ENCODE data around the gene CTH.
"Not testable (repeated sequence)": the region's sequence is repeated elsewhere in the genome, so short reads cannot be mapped to it uniquely, and the experiment has no call there.

The CTH gene

DNA sequence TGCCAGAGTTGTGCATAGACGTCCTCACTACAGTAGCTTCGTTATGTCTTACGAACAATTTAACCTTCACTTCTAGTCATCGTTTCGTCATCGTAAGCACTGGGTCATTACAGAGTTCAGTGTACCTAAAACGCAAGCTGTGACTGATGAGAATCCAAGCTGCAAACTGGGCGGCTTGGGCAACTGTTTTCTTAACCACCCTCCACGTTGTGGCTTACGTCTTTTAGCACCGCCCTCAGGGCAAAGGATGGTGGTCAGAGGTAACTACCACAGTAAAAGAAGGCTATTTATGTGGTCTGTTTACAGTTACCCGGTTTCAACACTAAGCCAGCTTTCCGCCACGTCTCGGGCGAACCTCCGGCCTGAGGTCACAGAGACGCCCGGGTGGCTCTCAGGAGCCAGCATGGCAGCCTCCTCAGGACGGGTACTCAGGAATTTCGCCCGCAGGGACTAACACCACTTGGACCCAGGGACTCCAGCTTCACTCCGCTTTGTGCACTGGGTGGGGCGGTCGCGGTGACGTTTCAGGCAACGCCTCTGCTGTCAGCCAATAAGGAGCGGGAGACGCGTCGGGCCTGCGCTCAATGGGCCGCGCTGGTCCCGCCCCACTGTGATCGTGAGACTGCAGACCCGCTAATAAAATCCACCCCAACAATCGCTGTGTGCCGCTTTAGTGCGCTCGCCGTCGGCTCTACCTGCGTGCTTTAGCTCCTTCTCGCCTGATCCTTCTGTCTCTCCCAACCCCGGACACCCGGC is at the start of gene CTH:
Gene CTH (plus strand): TSS at position 665 of the 756 bp plus-strand sequence. CDS start 148 bp downstream, outside the sequence.
- DNase-seq: peak; percentile 95

DNA sequence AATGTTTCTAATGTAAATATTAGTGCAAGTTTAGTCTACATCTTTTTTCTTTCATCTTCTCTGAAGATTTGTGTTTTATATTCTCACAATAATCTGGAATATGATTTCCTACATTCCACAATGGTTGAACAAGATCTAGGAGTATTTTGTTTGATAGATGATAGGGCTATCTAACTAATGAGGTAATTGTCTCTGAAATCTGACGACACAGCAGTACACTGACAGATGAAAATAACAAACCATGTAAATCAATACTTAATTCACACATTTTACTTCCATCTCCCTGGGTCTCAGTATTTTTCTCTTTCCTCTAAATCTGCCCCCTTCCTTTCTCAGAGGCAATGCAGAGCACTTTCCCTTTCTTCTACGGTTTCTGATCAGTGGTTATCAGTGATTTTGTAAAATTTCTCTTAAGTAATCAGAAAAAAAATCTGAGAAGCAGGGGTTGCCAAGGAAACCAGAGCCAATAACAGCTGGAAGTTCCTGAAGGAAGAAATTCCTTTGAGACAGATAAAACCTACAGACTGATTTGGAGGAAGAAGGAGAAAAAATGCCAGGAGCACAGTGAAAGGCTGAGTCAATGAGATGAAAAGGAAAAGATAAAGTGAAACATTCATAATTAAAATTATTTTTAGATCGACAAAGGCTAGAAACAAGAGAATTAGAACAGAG is 49.2 kb upstream of the CTH start:
- no peak for DNase-seq

DNA sequence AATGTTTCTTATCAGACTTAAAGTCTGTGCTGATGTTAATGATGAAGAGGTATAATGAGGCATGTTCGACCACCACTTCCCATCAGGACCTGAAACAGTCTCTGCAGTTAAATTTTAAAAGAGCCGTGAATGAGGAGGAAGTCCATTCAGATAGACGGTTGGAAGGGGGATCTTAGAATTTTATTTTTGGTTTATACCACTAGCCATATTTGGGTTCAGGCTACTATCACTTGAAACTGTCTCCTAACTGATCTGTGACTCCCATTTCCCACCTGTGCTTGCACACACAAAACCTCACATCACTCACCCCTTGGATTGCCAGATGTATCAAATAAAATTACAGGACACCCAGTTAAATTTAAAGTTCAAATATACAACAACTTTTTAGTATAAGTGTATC is 46.6 kb upstream of the CTH start:
- no peak for DNase-seq

DNA sequence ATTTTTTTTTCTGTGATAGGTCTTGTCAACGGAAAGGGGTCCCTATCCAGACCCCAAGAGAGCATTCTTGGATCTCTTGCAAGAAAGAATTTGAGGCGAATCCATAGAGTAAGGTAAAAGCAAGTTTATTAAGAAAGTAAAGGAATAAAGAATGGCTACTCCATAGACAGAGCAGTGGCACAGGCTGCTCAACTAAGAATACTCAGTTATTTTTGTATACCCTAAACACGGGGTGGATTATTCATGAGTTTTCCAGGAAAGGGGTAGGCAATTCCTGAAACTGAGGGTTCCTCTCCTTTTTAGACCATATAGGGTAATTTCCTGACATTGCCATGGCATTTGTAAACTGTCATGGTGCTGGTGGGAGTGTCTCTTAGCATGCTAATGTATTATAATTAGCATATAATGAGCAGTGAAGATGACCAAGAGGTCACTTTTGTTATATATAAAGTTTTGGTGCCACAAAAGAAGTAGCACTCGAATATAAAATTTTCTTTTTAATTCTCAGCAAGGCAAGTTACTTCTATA is 44.6 kb upstream of the CTH start:
- not testable (repeated sequence) for DNase-seq

DNA sequence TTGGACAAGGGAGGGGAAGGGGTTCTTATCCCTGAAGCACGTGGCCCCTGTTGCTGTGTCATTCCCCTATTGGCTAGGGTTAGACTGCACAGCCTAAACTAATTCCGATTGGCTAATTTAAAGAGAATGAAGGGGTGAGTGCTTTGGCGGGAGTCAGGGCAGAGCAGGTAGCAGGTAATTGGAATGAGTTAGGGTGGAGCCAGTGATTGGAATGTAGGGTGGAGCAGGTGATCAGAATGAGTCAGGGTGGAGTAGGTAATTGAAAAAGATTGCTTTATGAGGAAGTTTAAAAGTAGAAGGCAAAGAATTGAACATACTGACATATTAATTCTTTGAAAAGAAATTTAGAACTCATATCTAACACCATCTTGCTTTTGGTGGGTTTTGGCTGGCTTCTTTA is 44.1 kb upstream of the CTH start:
- not testable (repeated sequence) for DNase-seq

DNA sequence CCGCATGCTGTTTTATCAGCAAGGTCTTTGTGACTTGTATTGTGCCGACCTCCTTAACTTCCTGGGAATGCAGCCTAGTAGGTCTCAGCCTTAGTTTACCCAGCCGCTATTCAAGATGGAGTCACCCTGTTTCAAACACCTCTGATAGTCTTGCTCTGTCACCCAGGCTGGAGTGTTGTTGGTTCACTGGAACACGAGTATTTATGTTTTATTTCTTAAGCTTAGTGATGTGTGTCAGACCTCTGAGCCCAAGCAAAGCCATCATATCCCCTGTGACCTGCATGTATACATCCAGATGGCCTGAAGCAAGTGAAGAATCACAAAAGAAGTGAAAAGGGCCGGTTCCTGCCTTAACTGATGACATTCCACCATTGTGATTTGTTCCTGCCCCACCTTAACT is 43.7 kb upstream of the CTH start:
- DNase-seq: not testable (repeated sequence)

DNA sequence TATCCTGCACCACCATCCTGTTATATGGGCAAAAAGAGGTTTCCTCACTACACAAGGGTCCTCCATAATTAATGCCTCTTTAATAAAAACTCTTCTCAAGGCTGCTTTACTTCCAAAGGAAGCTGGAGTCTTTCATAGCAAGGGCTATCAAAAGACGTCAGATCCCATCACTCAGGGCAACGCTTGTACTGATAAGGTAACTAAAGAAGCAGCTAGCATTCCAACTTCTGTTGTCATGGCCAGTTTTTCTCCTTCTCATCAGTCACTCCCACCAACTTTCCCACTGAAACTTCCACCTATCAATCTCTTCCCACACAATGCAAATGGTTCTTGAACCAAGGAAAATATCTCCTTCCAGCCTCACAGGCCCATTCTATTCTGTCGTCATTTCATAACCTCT is 39.5 kb upstream of the CTH start:
- DNase-seq: not testable (repeated sequence)

DNA sequence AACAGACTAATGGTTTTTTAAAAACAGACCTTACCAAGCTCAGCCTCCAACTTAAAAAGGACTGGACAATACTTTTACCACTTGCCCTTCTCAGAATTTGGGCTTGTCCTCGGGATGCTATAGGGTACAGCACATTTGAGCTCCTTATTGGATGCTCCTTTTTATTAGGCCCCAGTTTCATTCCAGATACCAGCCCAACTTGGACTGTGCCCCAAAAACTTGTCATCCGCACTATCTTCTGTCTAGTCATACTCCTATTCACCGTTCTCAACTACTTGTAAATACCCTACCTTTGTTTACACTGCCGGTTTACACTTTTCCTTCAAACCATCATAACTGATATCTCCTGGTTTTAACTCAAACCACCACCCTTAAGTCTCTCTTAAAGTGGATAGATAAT is 38.6 kb upstream of the CTH start:
- no peak for DNase-seq

DNA sequence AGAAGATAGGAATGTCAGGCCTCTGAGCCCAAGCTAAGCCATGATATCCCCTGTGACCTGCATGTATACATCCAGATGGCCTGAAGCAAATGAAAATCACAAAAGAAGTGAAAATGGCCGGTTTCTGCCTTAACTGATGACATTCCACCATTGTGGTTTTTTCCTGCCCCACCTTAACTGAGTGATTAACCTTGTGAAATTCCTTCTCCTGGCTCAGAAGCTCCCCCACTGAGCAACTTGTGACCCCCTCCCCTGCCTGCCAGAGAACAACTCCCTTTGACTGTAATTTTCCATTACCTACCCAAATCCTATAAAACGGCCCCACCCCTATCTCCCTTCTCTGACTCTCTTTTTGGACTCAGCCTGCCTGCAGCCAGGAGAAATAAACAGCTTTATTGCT is 37.5 kb upstream of the CTH start:
- DNase-seq: peak; percentile 26

DNA sequence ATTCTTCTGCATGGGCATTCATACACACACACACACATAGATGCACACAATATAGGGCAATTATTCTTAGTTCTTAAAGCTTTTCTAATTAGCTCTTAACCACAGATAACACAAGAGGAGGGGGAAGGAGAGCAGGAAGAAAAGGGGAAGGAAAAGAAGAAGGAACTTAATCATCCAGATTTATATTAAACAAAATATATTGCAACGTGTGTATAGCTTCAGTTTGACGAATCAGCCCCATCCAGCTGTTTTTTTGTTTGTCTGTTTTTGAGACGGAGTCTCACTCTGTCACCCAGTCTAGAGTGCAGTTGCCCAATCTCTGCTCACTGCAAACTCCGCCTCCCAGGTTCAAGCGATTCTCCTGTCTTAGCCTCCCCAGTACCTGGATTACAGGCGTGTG is 34.9 kb upstream of the CTH start:
- no peak for DNase-seq

DNA sequence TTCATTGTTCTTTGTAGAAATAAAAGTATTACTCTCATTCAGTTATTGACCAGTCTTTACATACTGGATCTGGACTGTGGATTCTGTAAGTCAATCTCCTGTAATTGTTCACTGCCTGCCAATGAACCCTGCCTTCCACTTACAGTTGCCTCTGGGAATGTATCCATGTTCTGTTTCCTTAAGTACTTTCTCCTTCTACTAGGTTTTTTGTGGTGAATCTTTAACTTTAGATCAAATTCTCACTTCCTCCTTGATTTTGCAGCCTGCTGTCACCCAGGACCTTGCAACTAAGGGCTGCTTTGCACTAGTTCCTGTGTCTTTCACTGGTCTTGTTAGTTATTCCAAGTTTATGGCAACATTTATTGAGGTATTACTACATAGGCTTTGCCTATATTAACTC is 28.4 kb upstream of the CTH start:
- no peak for DNase-seq

DNA sequence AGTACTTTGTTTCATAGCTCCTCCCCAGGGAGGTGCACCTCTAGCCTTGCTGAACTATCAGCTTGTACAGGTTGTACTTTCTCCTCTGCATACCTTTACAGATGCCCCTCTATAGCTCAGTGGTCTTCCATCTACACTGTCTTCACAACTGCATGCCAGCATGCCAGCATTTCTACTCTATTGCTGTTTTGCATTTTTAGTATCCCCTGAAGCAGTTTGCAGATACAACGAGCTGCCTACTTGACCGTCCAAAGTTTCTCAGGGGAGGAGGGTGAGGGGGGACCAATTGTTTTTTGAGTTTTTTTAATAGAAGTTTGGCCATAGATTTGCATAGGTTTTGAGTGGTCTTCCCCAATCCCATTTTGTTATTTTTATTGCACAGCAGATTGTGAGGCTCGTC is 27.6 kb upstream of the CTH start:
- DNase-seq: no peak

DNA sequence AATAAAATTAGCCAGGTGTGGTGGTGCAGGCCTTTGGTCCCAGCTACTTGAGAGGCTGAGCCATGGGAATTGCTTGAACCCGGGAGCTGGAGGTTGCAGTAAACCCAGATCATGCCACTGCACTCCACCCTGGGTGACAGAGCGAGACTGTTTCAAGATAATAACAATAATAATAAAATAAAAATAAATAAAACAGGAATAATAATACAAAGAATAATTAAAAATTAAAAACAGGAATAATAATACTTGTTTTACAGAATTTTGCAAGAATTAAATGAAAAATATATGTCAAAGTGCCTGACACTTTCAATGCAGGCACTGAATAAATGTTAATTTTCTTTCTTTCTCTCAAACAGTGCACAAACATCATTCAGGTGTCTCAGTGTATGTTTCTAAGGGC is 26.5 kb upstream of the CTH start:
- DNase-seq: no peak

DNA sequence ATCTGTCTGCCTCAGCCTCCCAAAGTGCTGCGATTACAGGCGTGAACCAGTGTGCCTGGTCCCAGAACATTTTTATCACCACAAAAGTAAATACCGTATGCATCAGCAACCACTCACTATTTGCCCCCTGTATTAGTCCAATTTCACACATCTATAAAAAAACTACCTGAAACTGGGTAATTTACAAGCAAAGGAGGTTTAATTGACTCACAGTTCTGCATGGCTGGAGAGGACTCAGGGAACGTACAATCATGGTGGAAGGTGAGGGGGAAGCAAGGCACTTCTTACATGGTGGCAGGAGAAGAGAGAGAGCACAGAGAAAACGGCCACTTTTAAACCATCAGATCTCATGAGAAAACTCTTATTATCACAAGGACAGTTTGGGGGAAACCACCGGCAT is 25.6 kb upstream of the CTH start:
- no peak for DNase-seq

DNA sequence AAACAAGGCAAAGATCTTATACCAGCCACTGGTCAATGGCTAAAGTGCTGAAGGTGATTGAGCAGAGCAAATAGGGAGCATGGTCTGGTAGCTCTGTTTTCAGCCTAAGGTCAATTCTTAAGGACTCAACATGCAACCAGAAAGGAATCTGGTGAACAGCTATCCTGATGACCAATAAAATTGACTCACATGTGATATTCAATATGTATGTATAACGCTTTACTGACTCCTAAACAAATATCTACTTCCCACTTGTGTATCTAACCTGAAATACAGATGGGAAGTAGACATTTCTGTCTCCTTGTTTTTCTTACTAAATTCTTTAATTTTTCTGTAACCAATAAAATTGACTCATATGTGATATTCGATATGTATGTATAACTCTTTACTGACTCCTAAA is 24.9 kb upstream of the CTH start:
- DNase-seq: no peak

DNA sequence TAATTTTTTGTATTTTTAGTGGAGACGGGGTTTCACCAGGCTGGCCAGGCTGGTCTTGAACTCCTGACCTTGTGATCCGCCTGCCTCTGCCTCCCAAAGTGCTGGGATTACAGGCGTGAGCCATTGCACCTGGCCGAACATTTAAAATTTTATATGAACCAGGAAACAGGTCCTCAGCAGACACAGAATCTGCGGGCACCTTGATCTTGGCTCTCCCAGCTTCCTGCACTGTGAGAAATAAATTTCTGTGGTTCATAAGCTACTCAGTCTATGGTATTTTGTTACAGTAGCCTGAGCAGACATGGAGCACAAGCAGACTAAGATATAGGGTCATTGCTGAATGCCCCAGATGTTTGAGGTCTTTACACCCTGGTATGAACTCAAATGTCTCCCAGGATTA is 23.6 kb upstream of the CTH start:
- DNase-seq: no peak

DNA sequence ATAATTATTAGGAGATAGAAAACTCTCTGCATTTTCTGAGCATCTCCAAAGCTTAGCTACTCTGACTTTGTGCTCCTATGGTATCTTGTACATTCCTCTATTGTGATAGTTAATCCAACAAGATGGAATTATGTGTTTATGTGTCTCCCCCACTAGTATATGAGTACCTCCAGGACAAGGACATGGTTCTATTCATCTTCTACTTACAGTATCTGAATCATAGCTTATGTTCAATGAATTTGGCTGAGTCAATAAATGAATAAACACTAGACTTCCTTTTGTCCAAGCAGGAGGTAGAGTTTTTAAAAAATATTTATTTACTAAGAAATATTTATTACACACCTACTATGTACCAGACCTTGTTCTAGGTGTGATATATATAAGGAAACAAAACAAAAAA is 18.4 kb upstream of the CTH start:
- DNase-seq: no peak

DNA sequence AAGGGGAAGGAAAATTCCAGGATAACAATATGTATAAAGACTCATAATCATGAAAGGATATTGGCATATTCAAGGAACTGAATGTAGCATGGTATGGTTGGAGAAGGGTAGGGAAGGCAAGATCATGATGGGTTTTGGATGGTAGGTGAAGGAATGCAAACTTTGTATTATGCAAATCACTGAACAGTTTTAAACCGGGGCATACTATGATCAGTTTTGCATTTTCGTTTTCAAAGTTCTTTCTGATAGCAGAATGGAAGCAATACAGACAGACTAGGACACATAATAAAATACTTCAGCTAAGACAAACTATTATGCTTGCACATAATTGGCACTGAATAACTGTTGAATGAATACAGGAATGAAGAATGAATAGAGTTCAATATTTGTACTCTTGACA is 14.5 kb upstream of the CTH start:
- no peak for DNase-seq

DNA sequence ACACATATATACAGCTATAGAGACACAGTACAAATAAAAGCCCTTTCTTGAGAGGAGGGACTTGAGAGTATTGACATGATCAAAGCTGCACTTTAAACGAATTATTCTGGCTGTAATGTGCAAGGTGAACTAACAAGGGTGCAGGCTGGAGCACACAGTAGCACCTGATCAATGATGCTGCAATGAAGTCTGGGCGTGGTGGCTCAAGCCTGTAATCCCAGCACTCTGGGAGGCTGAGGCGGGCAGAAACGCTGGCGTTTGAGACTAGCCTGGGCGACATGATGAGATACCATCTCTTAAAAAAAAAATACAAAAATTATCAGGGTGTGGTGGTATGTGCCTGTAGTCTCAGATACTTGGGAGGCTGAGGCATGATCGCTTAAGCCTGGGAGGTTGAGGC is 14.1 kb upstream of the CTH start:
- DNase-seq: no peak

DNA sequence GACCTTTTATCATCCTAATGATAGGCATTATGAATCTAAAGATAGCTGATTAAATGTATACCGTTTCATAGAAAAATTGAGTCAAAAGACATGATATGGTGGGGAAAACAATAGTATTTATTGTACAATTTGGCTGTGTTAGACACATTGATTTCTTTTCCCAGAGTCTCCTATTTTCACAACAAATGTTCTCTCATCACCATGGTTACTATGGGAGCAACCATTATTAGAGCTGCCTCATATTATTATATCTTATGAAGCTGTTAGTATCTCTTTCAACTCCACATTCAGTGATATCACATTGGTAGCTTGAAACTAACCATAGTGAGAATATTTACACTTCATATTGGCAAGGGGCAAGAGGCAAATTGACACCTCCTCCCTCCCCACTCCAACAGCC is 10.7 kb upstream of the CTH start:
- DNase-seq: no peak

DNA sequence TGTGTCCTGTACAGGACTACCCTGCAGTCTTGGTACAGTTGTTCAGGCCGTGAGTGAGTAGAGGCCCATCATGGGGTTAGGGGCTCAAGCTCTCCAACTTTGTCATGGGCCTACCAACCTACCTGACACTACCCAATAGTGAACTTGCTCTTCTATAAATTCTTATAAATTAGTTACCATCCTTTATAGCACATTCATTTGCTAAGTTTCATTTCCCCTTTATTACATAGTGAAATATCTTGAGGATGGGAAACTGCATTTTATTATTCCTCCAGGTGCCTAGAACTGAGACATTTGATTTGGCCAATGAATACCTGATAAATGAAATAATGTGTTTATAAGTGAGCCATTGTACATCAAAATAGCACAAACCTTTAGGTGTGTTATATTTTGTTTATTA is 9.1 kb upstream of the CTH start:
- no peak for DNase-seq

DNA sequence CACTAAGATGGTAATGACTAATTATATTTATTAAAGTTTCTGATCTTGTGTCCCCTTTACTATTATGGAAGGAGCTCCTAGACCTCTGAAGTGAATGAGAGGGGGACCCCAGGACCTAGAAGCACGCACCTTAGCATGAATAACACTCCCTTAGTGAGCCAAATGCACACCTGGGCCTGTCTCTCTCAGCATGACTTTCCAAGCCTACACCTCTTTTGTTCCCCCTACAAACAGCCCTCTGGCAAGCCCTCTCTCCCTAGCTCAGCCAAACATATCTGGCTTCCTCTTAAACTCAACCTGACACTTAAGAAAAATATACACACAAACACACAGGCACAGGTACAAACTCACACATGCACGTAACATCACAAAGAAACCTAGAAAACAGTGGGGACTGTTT is 7.3 kb upstream of the CTH start:
- DNase-seq: no peak

DNA sequence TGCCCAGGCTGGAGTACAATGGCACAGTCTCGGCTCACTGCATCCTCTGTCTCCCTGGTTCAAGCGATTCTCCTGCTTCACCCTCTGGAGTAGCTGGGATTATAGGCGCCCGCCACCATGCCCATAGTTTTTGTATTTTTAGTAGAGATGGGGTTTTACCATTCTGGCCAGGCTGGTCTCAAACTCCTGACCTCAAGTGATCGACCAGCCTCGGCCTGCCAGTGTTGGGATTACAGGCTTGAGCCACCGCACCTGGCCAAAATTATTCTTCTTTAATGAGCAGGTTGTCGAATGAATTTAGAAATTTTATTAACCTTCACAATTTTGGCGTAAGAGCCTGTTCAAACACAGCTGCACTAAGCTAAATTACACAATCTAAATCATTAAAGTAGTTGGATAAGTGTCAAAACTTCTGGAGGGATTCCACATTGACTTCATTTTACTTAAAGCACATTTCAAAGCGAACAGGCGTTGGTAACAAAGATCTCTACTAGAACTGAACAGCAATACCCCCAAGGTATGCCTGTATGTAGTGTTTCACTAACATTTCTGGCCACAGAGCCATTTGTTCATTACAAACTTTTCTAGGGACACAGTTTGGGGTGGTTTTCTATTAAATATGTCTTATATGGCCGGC is 5.2 kb upstream of the CTH start:
- no peak for DNase-seq

DNA sequence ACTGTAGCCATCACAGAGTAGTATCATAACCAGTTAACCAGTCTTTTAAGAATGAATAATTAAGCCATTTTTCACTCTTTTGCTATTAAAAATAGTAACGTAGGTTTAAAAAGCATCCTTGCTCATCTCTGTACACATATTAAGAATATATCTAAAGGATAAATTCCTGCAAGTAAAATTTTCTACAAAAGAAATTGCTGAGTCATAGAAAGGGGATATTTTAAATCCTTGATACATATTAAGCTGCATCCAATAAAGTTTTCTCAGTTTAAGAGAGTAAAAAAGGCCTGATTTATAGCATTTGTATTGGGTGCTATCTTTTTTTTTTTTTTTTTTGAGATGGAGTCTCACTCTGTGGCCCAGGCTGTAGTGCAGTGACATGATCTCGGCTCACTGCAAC is 1.9 kb upstream of the CTH start:
- no peak for DNase-seq

All from T1000 (cell line).